Activated CD4-positive, CD25-positive, alpha-beta regulatory T cell treated with anti-CD3 and anti-CD28 coated beads, Interleukin-2, amount 50 U/mL, for 16 hours (primary cell): ENCODE results near the gene TTC22.

ENCODE experiments used
- DNase-seq: peaks from one replicate; pipeline ENCODE4 v3.0.0-alpha.2; 2020; ENCODE audit warnings: low read depth, low spot score

Gene TTC22

GRCh38 chr1:54834007-54834541, 33.0 kb upstream of the TTC22 start:
- DNase-seq: no peak

GRCh38 chr1:54833121-54833520, 32.0 kb upstream of the TTC22 start:
- DNase-seq: no peak

- DNase-seq: no peak
Observed at GRCh38 chr1:54826226-54826816, 25.2 kb upstream of the TTC22 start.

- no peak for DNase-seq
Observed at GRCh38 chr1:54825696-54826095, 24.6 kb upstream of the TTC22 start.

- DNase-seq: no peak
Observed at GRCh38 chr1:54823670-54824069, 22.5 kb upstream of the TTC22 start.

GRCh38 chr1:54819733-54820132, 18.6 kb upstream of the TTC22 start:
- DNase-seq: no peak

- DNase-seq: no peak
Observed at GRCh38 chr1:54819195-54819536, 18.0 kb upstream of the TTC22 start.

- DNase-seq: no peak
Observed at GRCh38 chr1:54818461-54819194, 17.5 kb upstream of the TTC22 start.

GRCh38 chr1:54816951-54817350, 15.8 kb upstream of the TTC22 start:
- no peak for DNase-seq

- no peak for DNase-seq
Observed at GRCh38 chr1:54816130-54816529, 15.0 kb upstream of the TTC22 start.

- no peak for DNase-seq
Observed at GRCh38 chr1:54815086-54815876, 14.2 kb upstream of the TTC22 start.

GRCh38 chr1:54814571-54814970, 13.4 kb upstream of the TTC22 start:
- DNase-seq: no peak

- DNase-seq: no peak
Observed at GRCh38 chr1:54814126-54814498, 13.0 kb upstream of the TTC22 start.

- no peak for DNase-seq
Observed at GRCh38 chr1:54813485-54814125, 12.5 kb upstream of the TTC22 start.

GRCh38 chr1:54812801-54813484, 11.8 kb upstream of the TTC22 start:
- DNase-seq: no peak

- no peak for DNase-seq
Observed at GRCh38 chr1:54811739-54812655, 10.9 kb upstream of the TTC22 start.

GRCh38 chr1:54811066-54811465, 9.9 kb upstream of the TTC22 start:
- no peak for DNase-seq

GRCh38 chr1:54810153-54810942, 9.2 kb upstream of the TTC22 start:
- DNase-seq: peak; percentile 33

GRCh38 chr1:54809496-54810074, 8.5 kb upstream of the TTC22 start:
- no peak for DNase-seq
